ENCODE results near the gene ZC3H10.

Gene ZC3H10

GRCh38 chr12:56143217-56143616 is 25.2 kb downstream of the ZC3H10 start:
- in situ Hi-C loops (cut with HindIII; ENCODE audit: low pct_unique_long_range_greater_than_20kb, low sequenced_read_pairs): no loop called here
- no peak for TF ChIP-seq JUND (IDR thresholded peaks at IDR 0.05; ENCODE audit: low read depth)
- no peak for DNase-seq (ENCODE audit: low read depth in 1 of 2, low spot score in 1 of 2)

- no peak for TF ChIP-seq JUND (IDR thresholded peaks at IDR 0.05; ENCODE audit: low read depth)
- in situ Hi-C loops (cut with HindIII; ENCODE audit: low pct_unique_long_range_greater_than_20kb, low sequenced_read_pairs): no loop called here
- DNase-seq (ENCODE audit: low read depth in 1 of 2, low spot score in 1 of 2): no peak
Measured at GRCh38 chr12:56143870-56144269, 25.8 kb downstream of the ZC3H10 start.

- DNase-seq (ENCODE audit: low read depth in 1 of 2, low spot score in 1 of 2): no peak
- in situ Hi-C loops (cut with HindIII; ENCODE audit: low pct_unique_long_range_greater_than_20kb, low sequenced_read_pairs): no loop called here
- no peak for TF ChIP-seq JUND (IDR thresholded peaks at IDR 0.05; ENCODE audit: low read depth)
Measured at GRCh38 chr12:56145217-56145616, 27.2 kb downstream of the ZC3H10 start.

GRCh38 chr12:56146492-56147460 is 28.7 kb downstream of the ZC3H10 start:
- no peak for TF ChIP-seq JUND (IDR thresholded peaks at IDR 0.05; ENCODE audit: low read depth)
- in situ Hi-C loops (cut with HindIII; ENCODE audit: low pct_unique_long_range_greater_than_20kb, low sequenced_read_pairs): no loop called here
- DNase-seq (ENCODE audit: low read depth in 1 of 2, low spot score in 1 of 2): no peak

GRCh38 chr12:56150563-56150962 is 32.5 kb downstream of the ZC3H10 start:
- in situ Hi-C loops (cut with HindIII; ENCODE audit: low pct_unique_long_range_greater_than_20kb, low sequenced_read_pairs): no loop called here
- DNase-seq (ENCODE audit: low read depth in 1 of 2, low spot score in 1 of 2): no peak
- no peak for TF ChIP-seq JUND (IDR thresholded peaks at IDR 0.05; ENCODE audit: low read depth)

- in situ Hi-C loops (cut with HindIII; ENCODE audit: low pct_unique_long_range_greater_than_20kb, low sequenced_read_pairs): no loop called here
- no peak for TF ChIP-seq JUND (IDR thresholded peaks at IDR 0.05; ENCODE audit: low read depth)
- DNase-seq (ENCODE audit: low read depth in 1 of 2, low spot score in 1 of 2): peak; percentile 58 to 79
Measured at GRCh38 chr12:56151672-56152131, 33.6 kb downstream of the ZC3H10 start.

- in situ Hi-C loops (cut with HindIII; ENCODE audit: low pct_unique_long_range_greater_than_20kb, low sequenced_read_pairs): no loop called here
- peak; percentile 51; the same call in 1 of the 2 replicates for TF ChIP-seq JUND (IDR thresholded peaks at IDR 0.05; ENCODE audit: low read depth)
- peak; percentile 80 to 95 for DNase-seq (ENCODE audit: low read depth in 1 of 2, low spot score in 1 of 2)
Measured at GRCh38 chr12:56152132-56152755, 34.2 kb downstream of the ZC3H10 start, which contains the start of gene MYL6B. Gene MYL6B, plus strand, starts transcription at chr12:56152587. Its CDS starts 1,332 bp downstream, at chr12:56153919.

- TF ChIP-seq JUND (IDR thresholded peaks at IDR 0.05; ENCODE audit: low read depth): no peak
- DNase-seq (ENCODE audit: low read depth in 1 of 2, low spot score in 1 of 2): no peak
- in situ Hi-C loops (cut with HindIII; ENCODE audit: low pct_unique_long_range_greater_than_20kb, low sequenced_read_pairs): no loop called here
Measured at GRCh38 chr12:56152756-56153677, 35.0 kb downstream of the ZC3H10 start.

GRCh38 chr12:56153678-56154065 is 35.6 kb downstream of the ZC3H10 start:
- DNase-seq (ENCODE audit: low read depth in 1 of 2, low spot score in 1 of 2): no peak
- in situ Hi-C loops (cut with HindIII; ENCODE audit: low pct_unique_long_range_greater_than_20kb, low sequenced_read_pairs): no loop called here
- no peak for TF ChIP-seq JUND (IDR thresholded peaks at IDR 0.05; ENCODE audit: low read depth)

- DNase-seq (ENCODE audit: low read depth in 1 of 2, low spot score in 1 of 2): no peak
- TF ChIP-seq JUND (IDR thresholded peaks at IDR 0.05; ENCODE audit: low read depth): no peak
- in situ Hi-C loops (cut with HindIII; ENCODE audit: low pct_unique_long_range_greater_than_20kb, low sequenced_read_pairs): no loop called here
Measured at GRCh38 chr12:56154246-56154771, 36.2 kb downstream of the ZC3H10 start.

GRCh38 chr12:56154818-56155217 is 36.8 kb downstream of the ZC3H10 start:
- in situ Hi-C loops (cut with HindIII; ENCODE audit: low pct_unique_long_range_greater_than_20kb, low sequenced_read_pairs): no loop called here
- no peak for TF ChIP-seq JUND (IDR thresholded peaks at IDR 0.05; ENCODE audit: low read depth)
- no peak for DNase-seq (ENCODE audit: low read depth in 1 of 2, low spot score in 1 of 2)

Data from T47D (cell line).